Smooth muscle cell (in vitro differentiated cells): ENCODE results near the gene ZNF28. TPM values are rescaled to one million over a fixed set of nuclear protein-coding genes. Genes with fewer than 3 reads are reported as not detected.
A peak's percentile ranks its signal among the peaks of the same experiment; 100 is the strongest.
"Not testable (repeated sequence)": the region's sequence is repeated elsewhere in the genome, so short reads cannot be mapped to it uniquely, and the experiment has no call there.

Experiments used
- DNase-seq: peaks from one replicate; lab custom pipeline; 2025; ENCODE audit not compliant: unreplicated experiment; lab: John Stamatoyannopoulos, UW
- H2AFZ ChIP-seq: fragments of 200-600 bp; sonication (generic); 2 replicates; pipeline ENCODE4 v1.6.0; 2016; ENCODE audit warnings: antibody characterized with exemption, low read depth, mild to moderate bottlenecking
- H3F3A ChIP-seq: fragments of 200-600 bp; sonication (generic); 2 replicates; pipeline ENCODE4 v1.6.0; 2017; ENCODE audit warnings: antibody characterized with exemption, low read depth
- H3K27ac ChIP-seq: fragments of 200-600 bp; sonication (generic); 2 replicates; pipeline ENCODE4 v1.5.1; 2016; ENCODE audit warnings: low read depth, mild to moderate bottlenecking
- H3K27me3 ChIP-seq: fragments of 200-600 bp; sonication (generic); 2 replicates; pipeline ENCODE4 v1.6.1; 2016; ENCODE audit warnings: low read depth, mild to moderate bottlenecking
- H3K36me3 ChIP-seq: fragments of 200-600 bp; sonication (generic); 2 replicates; pipeline ENCODE4 v1.5.1; 2016; ENCODE audit warnings: low read depth
- H3K4me1 ChIP-seq: fragments of 200-600 bp; sonication (generic); 2 replicates; pipeline ENCODE4 v1.5.1; 2016; ENCODE audit warnings: low read depth
- H3K4me2 ChIP-seq: fragments of 200-600 bp; sonication (generic); 2 replicates; pipeline ENCODE4 v1.6.0; 2016; ENCODE audit warnings: mild to moderate bottlenecking
- H3K4me3 ChIP-seq: fragments of 200-600 bp; sonication (generic); 2 replicates; pipeline ENCODE4 v1.5.1; 2016; ENCODE audit warnings: mild to moderate bottlenecking
- H3K79me2 ChIP-seq: fragments of 200-600 bp; sonication (generic); 2 replicates; pipeline ENCODE4 v1.6.0; 2016; ENCODE audit warnings: low read depth, mild to moderate bottlenecking
- H3K9ac ChIP-seq: fragments of 200-600 bp; sonication (generic); 2 replicates; pipeline ENCODE4 v1.6.0; 2016; ENCODE audit warnings: low read depth
- H3K9me3 ChIP-seq: fragments of 200-600 bp; sonication (generic); replicated peaks from 2 replicates; pipeline ENCODE4 v1.5.1; 2016; ENCODE audit warnings: low read depth
- H4K20me1 ChIP-seq: fragments of 200-600 bp; sonication (generic); 2 replicates; pipeline ENCODE4 v1.6.0; 2016; ENCODE audit warnings: low read depth
- CTCF ChIP-seq: fragments of 200-600 bp; sonication (generic); IDR thresholded peaks from 2 replicates; pipeline ENCODE4 v1.5.1; 2017; ENCODE audit warnings: borderline replicate concordance, mild to moderate bottlenecking, antibody characterized with exemption; ENCODE audit not compliant: insufficient read depth, poor library complexity, severe bottlenecking
- WGBS: methylation state at CpG from one replicate; pipeline ENCODE4 v1.1.7; 2016; ENCODE audit warnings: low lambda C conversion rate; 5-methylcytosine and 5-hydroxymethylcytosine counted together
- polyA plus RNA-seq: library from polyadenylated mRNA; unstranded; fragments of >200 nt; fragmentation: Nextera tagmentation; extraction: Ambion mirVana; gene quantifications from 2 replicates; pipeline ENCODE4 v1.2.1, GENCODE V29; 2016
- total RNA-seq: library from RNA; depleted of rRNA; stranded (reverse); fragments of >200 nt; gene quantifications from 2 replicates; pipeline ENCODE4 v1.2.3, GENCODE V29; 2014

Gene ZNF28
- total and polyA plus RNA-seq, 2 experiments from 2014 or later: 10.7 to 15.6 TPM

DNA sequence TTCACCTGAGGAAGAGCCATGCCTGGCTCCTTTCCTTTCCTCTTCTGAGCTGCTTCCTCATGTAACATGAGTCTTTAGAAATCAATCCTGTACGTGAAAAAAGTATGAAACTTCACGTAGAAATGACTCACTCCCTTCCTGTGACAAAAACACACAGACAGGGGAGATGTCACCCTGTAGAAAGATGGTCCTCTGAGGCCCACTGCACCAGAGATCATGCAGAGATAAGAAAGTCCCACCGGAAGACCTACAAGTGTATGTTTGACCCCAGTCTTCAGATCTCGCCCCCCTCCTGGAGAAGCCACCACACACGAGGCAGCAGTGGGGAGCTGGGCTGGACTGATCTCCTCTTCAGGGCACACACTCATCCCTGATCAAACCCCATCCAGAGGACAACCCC lies 12.1 kb upstream of the ZNF28 start:
- H3K4me1 ChIP-seq, H3K4me2 ChIP-seq, H3K27me3 ChIP-seq, H3K4me3 ChIP-seq, H3F3A ChIP-seq, H3K79me2 ChIP-seq, H3K36me3 ChIP-seq, H3K9me3 ChIP-seq, H4K20me1 ChIP-seq, DNase-seq, H3K27ac ChIP-seq, H3K9ac ChIP-seq, H2AFZ ChIP-seq: not testable (repeated sequence)
- WGBS: 83% methylated on average over 5 of the region's 5 CpGs

DNA sequence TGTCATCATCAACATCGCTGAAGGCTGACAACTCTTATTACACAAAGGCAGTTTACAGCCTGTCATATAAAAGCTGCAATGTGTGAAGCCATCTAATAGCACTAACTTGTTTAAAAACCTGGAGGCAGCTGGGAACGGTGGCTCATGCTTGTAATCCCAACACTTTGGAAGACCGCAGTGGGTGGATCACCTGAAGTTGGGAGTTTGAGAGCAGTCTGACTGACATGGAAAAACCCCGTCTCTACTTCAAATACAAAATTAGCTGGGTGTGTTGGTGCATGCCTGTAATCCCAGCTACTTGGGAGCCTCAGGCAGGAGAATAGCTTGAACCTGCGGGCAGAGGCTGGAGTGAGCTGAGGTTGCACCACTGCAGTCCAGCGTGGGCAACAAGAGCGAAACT lies 8.4 kb upstream of the ZNF28 start:
- H3K79me2 ChIP-seq, H2AFZ ChIP-seq, H3K4me3 ChIP-seq, H3K9me3 ChIP-seq, H3K4me2 ChIP-seq, H3K9ac ChIP-seq, H3F3A ChIP-seq, DNase-seq, H3K27me3 ChIP-seq, H4K20me1 ChIP-seq, H3K4me1 ChIP-seq, H3K27ac ChIP-seq, H3K36me3 ChIP-seq: not testable (repeated sequence)
- WGBS: 83% methylated on average over 7 of the region's 7 CpGs

DNA sequence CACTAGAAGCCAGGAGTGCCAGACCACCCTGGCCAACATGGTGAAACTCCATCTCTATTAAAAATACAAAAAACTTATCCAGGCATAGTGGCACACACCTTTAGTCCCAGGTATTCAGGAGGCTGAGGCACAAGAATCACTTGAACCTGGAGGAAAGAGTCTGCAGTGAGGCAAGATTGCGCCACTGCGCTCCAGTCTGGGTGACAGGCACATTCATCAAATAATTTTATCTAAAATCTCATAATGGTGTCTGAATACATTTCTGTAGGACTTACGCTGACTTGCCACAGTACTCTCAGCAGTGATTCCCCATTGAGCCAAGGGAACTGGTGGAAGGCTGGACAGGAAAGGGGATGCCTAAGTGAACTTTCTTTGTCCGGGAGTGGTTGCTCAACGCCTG lies 4.3 kb upstream of the ZNF28 start:
- H4K20me1 ChIP-seq: no peaks in the 10 kb centered on the region

DNA sequence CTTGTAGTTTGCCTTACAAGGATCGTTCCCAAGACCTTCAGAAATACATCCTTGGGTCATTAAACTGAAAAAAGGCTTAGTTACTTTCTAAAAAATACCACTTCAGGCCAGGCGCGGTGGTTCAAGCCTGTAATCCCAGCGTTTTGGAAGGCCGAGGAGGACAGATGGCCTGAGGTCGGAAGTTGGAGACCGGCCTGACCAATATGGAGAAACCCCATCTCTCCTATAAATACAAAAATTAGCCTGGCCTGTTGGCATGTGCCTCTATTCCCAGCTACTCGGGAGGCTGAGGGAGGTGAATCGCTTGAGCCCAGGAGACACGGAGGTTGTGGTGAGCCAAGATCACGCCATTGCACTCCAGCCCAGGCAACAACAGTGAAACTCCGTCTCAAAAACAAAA lies 2.2 kb upstream of the ZNF28 start:
- H4K20me1 ChIP-seq: no peaks in the 10 kb centered on the region
- H3K4me1 ChIP-seq: peaks cover 3% of the 10 kb centered on the region
- no peak for DNase-seq
- H2AFZ ChIP-seq: no peak overlapping the region
- no peaks in the 10 kb centered on the region for H3K36me3 ChIP-seq
- no peaks in the 10 kb centered on the region for H3K27me3 ChIP-seq
- peaks cover 7% of the 10 kb centered on the region for H3K79me2 ChIP-seq
- no peak for TF ChIP-seq CTCF
- no peak overlapping the region for H3K9ac ChIP-seq
- H3F3A ChIP-seq: no peaks in the 10 kb centered on the region
- no peak overlapping the region for H3K4me3 ChIP-seq
- no peak overlapping the region for H3K27ac ChIP-seq
- no peak overlapping the region for H3K4me2 ChIP-seq
- WGBS: 91% methylated on average over 12 of the region's 12 CpGs
- H3K9me3 ChIP-seq: no peaks in the 10 kb centered on the region

More for the DNA sequence above, 4.3 kb upstream of the ZNF28 start:
- Histone ChIP-seq H3K4me2 (no peak overlapping the region), H3K9me3 (no peaks in the 10 kb centered on the region), H3K79me2 (peaks cover 1% of the 10 kb centered on the region), H3K36me3 (no peaks in the 10 kb centered on the region), H3K27ac (no peak overlapping the region), H3K4me3 (no peak overlapping the region), H3K9ac (no peak overlapping the region), H3F3A (no peaks in the 10 kb centered on the region), H2AFZ (no peak overlapping the region), H3K4me1 (peaks cover under 1% of the 10 kb centered on the region), H3K27me3 (no peaks in the 10 kb centered on the region)
- no peak for TF ChIP-seq CTCF
- DNase-seq: no peak
- WGBS: 91% methylated on average over 5 of the region's 5 CpGs

DNA sequence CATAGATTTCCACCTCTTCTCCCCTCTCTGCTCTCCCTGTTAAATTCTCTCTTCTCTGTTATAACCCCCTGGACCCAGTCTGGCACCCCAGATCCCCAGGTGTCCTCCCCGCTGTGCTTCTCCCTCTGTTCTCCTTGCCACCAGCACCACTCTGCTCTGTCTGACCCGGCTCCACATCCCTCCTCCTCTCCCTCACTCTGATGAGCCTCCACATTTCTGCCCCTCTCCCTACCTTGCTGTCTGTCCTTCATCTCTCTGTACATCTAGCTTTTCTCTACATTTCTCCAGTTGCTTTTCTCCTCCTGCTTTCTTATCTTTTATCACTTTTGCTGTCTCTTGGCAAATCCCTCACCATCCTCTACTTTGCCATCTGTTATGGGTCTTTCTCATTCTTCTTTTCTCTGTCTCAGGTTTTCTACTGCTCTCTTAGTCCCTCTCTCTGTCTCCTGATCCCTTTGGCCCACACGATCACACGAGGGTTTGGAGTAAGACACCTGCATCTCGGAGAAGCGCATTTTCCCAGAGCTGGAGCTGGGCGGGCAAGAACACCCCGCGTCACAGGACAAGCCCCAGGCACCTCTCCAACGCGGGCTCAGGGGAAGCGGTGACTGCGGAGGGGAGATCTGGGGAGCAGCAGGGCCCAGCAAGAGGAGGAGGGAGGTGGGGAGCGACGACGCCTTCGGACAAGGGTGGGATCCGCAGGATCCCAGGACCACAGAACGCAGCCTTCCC lies 795 bp downstream of the ZNF28 start:
- not testable (repeated sequence) for H3K79me2 ChIP-seq, H4K20me1 ChIP-seq, DNase-seq, H3K36me3 ChIP-seq, H3K27me3 ChIP-seq, H3K9me3 ChIP-seq, H3K4me1 ChIP-seq, H3K27ac ChIP-seq, H3F3A ChIP-seq
- peak overlapping the region; percentile 93 for H3K4me2 ChIP-seq
- H2AFZ ChIP-seq: peak overlapping the region; percentile 79
- peak overlapping the region; percentile 84 for H3K4me3 ChIP-seq
- WGBS: 16% methylated on average over 18 of the region's 19 CpGs
- peak overlapping the region; percentile 76 for H3K9ac ChIP-seq
